ENCODE results near the gene WDPCP. TPM values are rescaled to one million over a fixed set of nuclear protein-coding genes. Genes with fewer than 3 reads are reported as not detected.

Gene WDPCP
- polyA plus RNA-seq, 1 donor, result 4.8 TPM

DNA sequence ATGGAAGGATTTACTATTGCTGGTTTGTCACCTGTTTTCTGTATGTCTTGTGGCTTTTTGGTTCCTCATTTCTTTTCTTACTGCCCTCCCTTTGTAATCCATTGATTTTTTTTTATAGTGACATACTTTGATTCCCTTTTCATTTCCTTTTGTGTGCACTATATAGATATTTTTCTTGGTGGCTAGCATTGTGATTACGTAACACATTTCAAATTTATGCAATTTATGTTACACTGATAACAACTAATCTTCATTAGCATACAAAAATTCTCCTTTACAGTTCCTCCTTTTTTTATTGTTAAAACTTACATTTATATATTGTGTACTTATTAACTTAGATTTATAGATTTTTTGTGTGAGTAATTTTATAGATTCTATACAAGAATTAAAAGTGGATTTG is 457.1 kb downstream of the WDPCP start:
- H3K4me3 ChIP-seq (ENCODE audit: low read length), result no peak overlapping the region
- no peaks in the 10 kb centered on the region for H3K27me3 ChIP-seq (ENCODE audit: control insufficient read depth, insufficient read depth, low read length)
- H3K9me3 ChIP-seq (ENCODE audit: control insufficient read depth, low read depth, low read length), result peaks cover 9% of the 10 kb centered on the region
- no peaks in the 10 kb centered on the region for H3K36me3 ChIP-seq (ENCODE audit: control insufficient read depth, insufficient read depth, low read length)
- WGBS (ENCODE audit: insufficient coverage, low lambda C conversion rate), result 100% methylated on average over 1 of the region's 1 CpG
- H3K4me1 ChIP-seq (ENCODE audit: control insufficient read depth, insufficient read depth, low read length), result no peaks in the 10 kb centered on the region
- DNase-seq, result no peak
- H3K27ac ChIP-seq (ENCODE audit: low read length), result no peak overlapping the region

DNA sequence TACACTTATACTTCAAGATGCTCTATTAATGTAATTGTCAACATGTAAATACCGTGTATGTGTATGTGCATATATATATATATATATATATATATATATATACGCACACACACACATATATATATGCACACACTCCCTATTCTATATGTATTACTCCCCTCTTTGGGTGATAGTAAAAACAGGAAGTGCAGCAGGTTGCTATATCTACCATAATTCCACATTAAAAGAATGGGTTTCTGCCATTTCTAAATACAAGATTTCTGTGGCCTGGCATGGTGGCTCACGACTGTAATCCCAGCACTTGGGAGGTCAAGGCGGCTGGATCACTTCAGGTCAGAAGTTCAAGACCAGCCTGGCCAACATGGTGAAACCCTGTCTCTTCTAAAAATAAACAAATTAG is 460.7 kb downstream of the WDPCP start:
- no peak for DNase-seq
- no peak overlapping the region for H3K27ac ChIP-seq (ENCODE audit: low read length)
- H3K27me3 ChIP-seq (ENCODE audit: control insufficient read depth, insufficient read depth, low read length), result no peaks in the 10 kb centered on the region
- no peak overlapping the region for H3K4me3 ChIP-seq (ENCODE audit: low read length)
- WGBS (ENCODE audit: insufficient coverage, low lambda C conversion rate), result no CpG with 5 or more reads among the region's 4 CpGs
- H3K9me3 ChIP-seq (ENCODE audit: control insufficient read depth, low read depth, low read length), result peaks cover 5% of the 10 kb centered on the region
- H3K36me3 ChIP-seq (ENCODE audit: control insufficient read depth, insufficient read depth, low read length), result no peaks in the 10 kb centered on the region
- H3K4me1 ChIP-seq (ENCODE audit: control insufficient read depth, insufficient read depth, low read length), result no peaks in the 10 kb centered on the region

DNA sequence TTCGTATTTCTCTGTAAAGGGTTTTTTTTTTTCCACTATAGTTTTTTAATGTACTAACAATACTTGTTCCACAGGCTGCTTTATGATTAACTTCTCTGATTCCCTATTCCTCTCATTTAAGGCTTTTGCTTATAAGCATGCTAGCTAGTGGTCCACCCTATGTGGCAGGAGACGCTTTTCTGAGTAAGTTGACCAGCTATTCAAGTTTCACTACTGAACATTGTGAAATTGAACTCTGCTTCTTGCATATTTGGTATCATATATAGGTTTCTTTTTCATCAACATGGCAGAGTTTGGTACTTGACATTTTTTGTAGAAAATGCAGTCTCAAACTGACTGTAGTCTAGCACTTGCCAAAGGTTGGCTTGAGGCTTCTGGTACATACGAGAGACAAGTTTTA is 463.4 kb downstream of the WDPCP start:
- no peak overlapping the region for H3K27ac ChIP-seq (ENCODE audit: low read length)
- H3K4me3 ChIP-seq (ENCODE audit: low read length), result no peak overlapping the region
- H3K4me1 ChIP-seq (ENCODE audit: control insufficient read depth, insufficient read depth, low read length), result no peaks in the 10 kb centered on the region
- WGBS (ENCODE audit: insufficient coverage, low lambda C conversion rate), result 80% methylated on average over 1 of the region's 3 CpGs
- no peaks in the 10 kb centered on the region for H3K36me3 ChIP-seq (ENCODE audit: control insufficient read depth, insufficient read depth, low read length)
- H3K27me3 ChIP-seq (ENCODE audit: control insufficient read depth, insufficient read depth, low read length), result no peaks in the 10 kb centered on the region
- no peak for DNase-seq
- H3K9me3 ChIP-seq (ENCODE audit: control insufficient read depth, low read depth, low read length), result no peaks in the 10 kb centered on the region

DNA sequence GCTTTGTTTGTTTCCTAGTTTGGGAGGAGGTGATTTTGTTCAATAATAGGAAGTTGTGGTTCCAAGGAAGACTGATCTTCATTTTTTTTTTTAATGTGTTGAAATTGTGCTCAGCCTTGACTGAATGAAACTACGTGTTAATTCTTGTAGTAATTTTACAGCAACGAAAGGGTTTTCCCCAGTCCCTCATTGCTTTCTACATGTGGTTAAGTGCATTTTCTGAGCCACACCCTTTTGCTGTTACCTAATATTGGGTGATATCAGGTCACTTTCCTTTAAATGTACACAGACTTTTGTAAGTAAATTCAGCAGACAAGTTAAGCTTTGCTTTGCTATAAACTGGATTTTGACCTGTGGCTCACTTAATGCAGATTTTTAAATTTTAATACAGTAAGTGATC is 464.1 kb downstream of the WDPCP start:
- Histone ChIP-seq H3K4me1 (ENCODE audit: control insufficient read depth, insufficient read depth, low read length) (no peaks in the 10 kb centered on the region), H3K36me3 (ENCODE audit: control insufficient read depth, insufficient read depth, low read length) (no peaks in the 10 kb centered on the region), H3K4me3 (ENCODE audit: low read length) (no peak overlapping the region), H3K27ac (ENCODE audit: low read length) (no peak overlapping the region), H3K9me3 (ENCODE audit: control insufficient read depth, low read depth, low read length) (no peaks in the 10 kb centered on the region), H3K27me3 (ENCODE audit: control insufficient read depth, insufficient read depth, low read length) (no peaks in the 10 kb centered on the region)
- no peak for DNase-seq
- 80% methylated on average over 1 of the region's 2 CpGs for WGBS (ENCODE audit: insufficient coverage, low lambda C conversion rate)

DNA sequence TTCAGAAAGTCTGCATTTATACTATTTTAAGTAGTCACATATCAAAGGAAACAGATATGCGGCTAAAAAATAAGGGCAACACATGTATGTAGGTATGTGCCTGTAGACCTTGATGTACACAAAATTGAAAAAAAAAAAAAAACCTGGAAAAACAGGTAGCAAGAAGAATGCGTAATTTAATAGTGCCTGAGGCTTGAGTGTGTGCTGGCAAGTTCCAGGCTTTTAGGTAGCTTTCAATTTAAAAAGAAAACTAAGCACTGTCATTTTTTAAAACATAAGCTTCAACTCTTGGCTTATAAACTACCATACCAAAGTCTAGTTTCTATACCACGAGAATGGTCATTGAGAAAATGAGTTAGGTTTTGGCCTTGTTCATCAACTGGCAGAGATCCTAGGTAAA is 465.4 kb downstream of the WDPCP start:
- no peaks in the 10 kb centered on the region for H3K9me3 ChIP-seq (ENCODE audit: control insufficient read depth, low read depth, low read length)
- WGBS (ENCODE audit: insufficient coverage, low lambda C conversion rate), result 100% methylated on average over 1 of the region's 3 CpGs

DNA sequence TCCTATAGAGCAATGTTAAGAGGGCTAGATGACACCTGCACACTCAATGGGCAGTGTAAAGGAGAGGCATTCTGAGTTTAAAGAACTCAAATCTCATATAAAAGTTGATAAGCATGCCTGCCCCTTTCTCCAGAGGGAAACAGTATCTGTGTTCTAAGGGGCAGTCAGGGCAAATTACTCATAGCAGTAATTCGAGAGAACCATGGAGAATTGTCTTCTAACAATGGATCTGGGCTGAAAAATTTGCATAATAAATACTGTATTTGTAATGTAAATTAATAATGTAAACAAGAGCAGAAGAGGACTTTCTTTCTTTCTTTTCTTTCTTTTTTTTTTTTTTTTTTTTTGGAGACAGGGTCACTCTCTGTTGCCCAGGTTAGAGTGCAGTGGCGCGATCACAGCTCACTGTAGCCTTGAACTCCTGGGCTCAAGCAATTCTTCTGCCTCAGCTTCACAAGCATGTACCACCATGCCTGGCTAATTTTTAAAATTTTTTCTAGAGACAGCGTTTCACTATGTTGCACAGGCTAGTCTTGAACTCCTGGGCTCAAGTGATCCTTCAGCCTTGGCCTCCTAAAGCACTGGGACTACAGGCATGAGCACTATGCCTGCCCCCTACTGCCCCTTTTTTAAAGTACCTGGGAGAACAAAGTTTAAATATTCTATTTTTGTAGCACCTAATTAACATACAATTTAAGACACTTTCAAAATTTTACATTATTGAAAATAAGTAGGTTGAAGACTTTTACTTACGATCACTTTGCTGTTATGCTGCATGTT is 467.0 kb downstream of the WDPCP start:
- WGBS (ENCODE audit: insufficient coverage, low lambda C conversion rate), result 100% methylated on average over 1 of the region's 5 CpGs
- no peak overlapping the region for H3K27ac ChIP-seq (ENCODE audit: low read length)
- DNase-seq, result no peak

More for the DNA sequence above, 465.4 kb downstream of the WDPCP start:
- H3K36me3 ChIP-seq (ENCODE audit: control insufficient read depth, insufficient read depth, low read length), result no peaks in the 10 kb centered on the region
- H3K4me3 ChIP-seq (ENCODE audit: low read length), result no peak overlapping the region
- no peaks in the 10 kb centered on the region for H3K4me1 ChIP-seq (ENCODE audit: control insufficient read depth, insufficient read depth, low read length)
- no peak overlapping the region for H3K27ac ChIP-seq (ENCODE audit: low read length)
- no peaks in the 10 kb centered on the region for H3K27me3 ChIP-seq (ENCODE audit: control insufficient read depth, insufficient read depth, low read length)
- no peak for DNase-seq

DNA sequence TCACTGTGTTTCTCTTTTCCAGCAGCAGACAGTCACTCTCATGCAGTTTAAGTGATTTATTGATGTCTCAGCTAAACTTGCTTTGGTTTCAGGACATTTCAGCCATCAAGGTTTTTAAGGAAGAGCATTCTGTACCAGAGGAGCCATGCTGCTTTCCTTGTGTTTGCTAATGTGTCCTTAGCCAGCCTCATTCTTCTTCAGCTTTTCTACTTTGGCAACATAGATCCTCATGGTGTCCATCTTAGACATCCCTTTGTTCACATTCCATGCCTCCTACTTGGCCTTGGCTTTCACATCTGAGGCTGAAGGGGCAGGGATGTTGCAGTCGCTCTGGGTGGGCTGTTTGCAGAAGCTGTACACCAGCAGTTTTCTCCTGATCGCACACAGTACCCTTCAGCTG is 469.5 kb downstream of the WDPCP start:
- H3K27me3 ChIP-seq (ENCODE audit: control insufficient read depth, insufficient read depth, low read length), result no peaks in the 10 kb centered on the region
- no peak overlapping the region for H3K27ac ChIP-seq (ENCODE audit: low read length)
- no peak overlapping the region for H3K4me3 ChIP-seq (ENCODE audit: low read length)
- H3K9me3 ChIP-seq (ENCODE audit: control insufficient read depth, low read depth, low read length), result no peaks in the 10 kb centered on the region
- H3K36me3 ChIP-seq (ENCODE audit: control insufficient read depth, insufficient read depth, low read length), result no peaks in the 10 kb centered on the region
- H3K4me1 ChIP-seq (ENCODE audit: control insufficient read depth, insufficient read depth, low read length), result no peaks in the 10 kb centered on the region
- WGBS (ENCODE audit: insufficient coverage, low lambda C conversion rate), result no CpG with 5 or more reads among the region's 2 CpGs
- no peak for DNase-seq

More for the DNA sequence above, 467.0 kb downstream of the WDPCP start:
- no peaks in the 10 kb centered on the region for H3K9me3 ChIP-seq (ENCODE audit: control insufficient read depth, low read depth, low read length)
- no peaks in the 10 kb centered on the region for H3K36me3 ChIP-seq (ENCODE audit: control insufficient read depth, insufficient read depth, low read length)
- H3K4me3 ChIP-seq (ENCODE audit: low read length), result no peak overlapping the region
- no peaks in the 10 kb centered on the region for H3K4me1 ChIP-seq (ENCODE audit: control insufficient read depth, insufficient read depth, low read length)
- no peaks in the 10 kb centered on the region for H3K27me3 ChIP-seq (ENCODE audit: control insufficient read depth, insufficient read depth, low read length)

DNA sequence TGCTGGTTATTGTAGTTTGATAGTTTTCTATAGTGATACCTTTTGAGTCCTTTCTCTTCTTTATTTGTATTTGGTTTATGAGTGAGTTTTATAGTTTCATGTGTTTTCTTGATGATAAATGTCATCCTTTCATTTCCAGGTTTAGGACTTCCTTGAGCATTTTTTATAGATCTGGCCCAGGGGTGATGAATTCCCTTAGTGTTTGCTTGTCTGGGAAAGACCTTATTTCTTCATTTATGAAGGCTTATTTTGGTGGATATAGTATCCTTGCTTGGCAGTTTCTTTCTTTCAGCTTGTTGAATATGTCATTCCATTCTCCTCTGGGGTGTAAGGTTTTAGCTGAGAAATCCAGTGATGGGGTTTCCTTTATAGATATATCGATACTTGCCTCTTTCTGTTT is 483.8 kb downstream of the WDPCP start:
- Histone ChIP-seq H3K27ac (ENCODE audit: low read length) (no peak overlapping the region), H3K4me3 (ENCODE audit: low read length) (no peak overlapping the region), H3K27me3 (ENCODE audit: control insufficient read depth, insufficient read depth, low read length) (no peaks in the 10 kb centered on the region), H3K4me1 (ENCODE audit: control insufficient read depth, insufficient read depth, low read length) (no peaks in the 10 kb centered on the region), H3K9me3 (ENCODE audit: control insufficient read depth, low read depth, low read length) (no peaks in the 10 kb centered on the region), H3K36me3 (ENCODE audit: control insufficient read depth, insufficient read depth, low read length) (no peaks in the 10 kb centered on the region)
- 100% methylated on average over 1 of the region's 1 CpG for WGBS (ENCODE audit: insufficient coverage, low lambda C conversion rate)
- no peak for DNase-seq

DNA sequence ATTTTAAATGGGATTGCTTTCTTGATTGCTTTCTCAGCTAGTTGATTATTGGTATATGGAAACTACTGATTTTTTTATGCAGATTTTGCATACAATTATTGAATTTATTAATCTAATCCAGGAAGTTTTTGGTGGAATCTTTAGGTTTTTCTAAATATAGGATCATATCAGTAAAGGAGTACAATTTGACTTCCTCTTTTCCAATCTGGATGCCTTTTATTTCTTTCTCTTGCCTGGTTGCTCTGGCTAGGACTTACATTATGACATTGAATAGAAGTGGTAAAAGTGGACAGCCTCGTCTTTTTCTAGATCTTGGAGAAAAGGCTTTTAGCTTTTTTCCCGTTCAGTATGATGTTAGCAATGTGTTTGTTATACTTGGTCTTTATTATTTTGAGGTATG is 486.3 kb downstream of the WDPCP start:
- no peaks in the 10 kb centered on the region for H3K36me3 ChIP-seq (ENCODE audit: control insufficient read depth, insufficient read depth, low read length)
- no peaks in the 10 kb centered on the region for H3K27me3 ChIP-seq (ENCODE audit: control insufficient read depth, insufficient read depth, low read length)
- H3K4me1 ChIP-seq (ENCODE audit: control insufficient read depth, insufficient read depth, low read length), result no peaks in the 10 kb centered on the region
- no CpG with 5 or more reads among the region's 2 CpGs for WGBS (ENCODE audit: insufficient coverage, low lambda C conversion rate)
- no peak overlapping the region for H3K27ac ChIP-seq (ENCODE audit: low read length)
- no peak overlapping the region for H3K4me3 ChIP-seq (ENCODE audit: low read length)
- DNase-seq, result no peak
- no peaks in the 10 kb centered on the region for H3K9me3 ChIP-seq (ENCODE audit: control insufficient read depth, low read depth, low read length)

DNA sequence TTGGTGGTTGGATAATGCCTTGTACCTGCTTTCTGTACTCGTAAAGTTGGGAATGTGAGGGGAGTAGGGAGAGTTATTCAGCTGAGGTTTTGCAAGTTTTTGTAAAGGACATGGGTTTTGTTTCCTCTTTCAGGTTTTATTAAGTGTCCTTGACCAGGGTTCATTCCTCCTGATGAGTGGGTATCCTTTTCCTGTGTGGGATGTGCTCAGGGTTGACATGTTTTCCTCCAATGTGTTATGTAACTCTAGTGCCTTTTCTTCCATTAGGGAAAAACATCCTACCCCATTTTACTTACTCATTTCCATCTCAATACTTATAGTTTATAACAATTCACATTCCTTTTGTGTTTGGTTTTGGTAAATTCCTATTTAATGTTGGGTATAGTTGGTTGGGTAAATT is 489.2 kb downstream of the WDPCP start:
- no peak for DNase-seq
- Histone ChIP-seq H3K36me3 (ENCODE audit: control insufficient read depth, insufficient read depth, low read length) (no peaks in the 10 kb centered on the region), H3K9me3 (ENCODE audit: control insufficient read depth, low read depth, low read length) (no peaks in the 10 kb centered on the region), H3K27me3 (ENCODE audit: control insufficient read depth, insufficient read depth, low read length) (no peaks in the 10 kb centered on the region), H3K4me3 (ENCODE audit: low read length) (no peak overlapping the region), H3K4me1 (ENCODE audit: control insufficient read depth, insufficient read depth, low read length) (no peaks in the 10 kb centered on the region), H3K27ac (ENCODE audit: low read length) (no peak overlapping the region)
- no CpG with 5 or more reads among the region's 1 CpG for WGBS (ENCODE audit: insufficient coverage, low lambda C conversion rate)

DNA sequence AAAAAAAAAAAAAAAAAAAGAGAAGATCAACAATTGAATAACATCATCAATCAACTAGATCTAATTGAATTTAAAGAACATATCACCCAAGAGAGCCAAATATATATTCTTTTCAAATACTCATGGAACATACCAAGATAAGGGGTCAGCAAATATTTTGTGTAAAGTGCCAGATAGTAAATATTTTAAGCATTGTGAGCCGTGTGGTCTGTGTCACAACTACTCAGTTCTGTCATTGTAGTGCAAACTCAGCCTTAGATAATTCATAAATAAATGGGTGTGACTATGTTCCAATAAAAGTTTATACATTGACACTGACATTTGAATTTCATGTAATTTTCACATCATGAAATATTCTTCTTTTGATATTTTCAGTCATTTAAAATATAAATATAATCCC is 491.8 kb downstream of the WDPCP start:
- no CpG with 5 or more reads among the region's 1 CpG for WGBS (ENCODE audit: insufficient coverage, low lambda C conversion rate)
- no peaks in the 10 kb centered on the region for H3K9me3 ChIP-seq (ENCODE audit: control insufficient read depth, low read depth, low read length)
- H3K27me3 ChIP-seq (ENCODE audit: control insufficient read depth, insufficient read depth, low read length), result no peaks in the 10 kb centered on the region
- DNase-seq, result no peak
- no peaks in the 10 kb centered on the region for H3K4me1 ChIP-seq (ENCODE audit: control insufficient read depth, insufficient read depth, low read length)
- no peak overlapping the region for H3K4me3 ChIP-seq (ENCODE audit: low read length)
- no peaks in the 10 kb centered on the region for H3K36me3 ChIP-seq (ENCODE audit: control insufficient read depth, insufficient read depth, low read length)
- H3K27ac ChIP-seq (ENCODE audit: low read length), result no peak overlapping the region
